Measurements from ENCODE around the gene SAMM50. TPM values are rescaled to one million over a fixed set of nuclear protein-coding genes. Genes with fewer than 3 reads are reported as not detected.

SAMM50 gene
- total and polyA plus RNA-seq, 2 donors (not counting 1 experiment from before 2014, with no cell fraction given) = 32.9 to 45.7 TPM

- H3K79me2 ChIP-seq (ENCODE audit: control insufficient read depth, insufficient read depth, low read length) = no peaks in the 10 kb centered on the region
- H3K9ac ChIP-seq (ENCODE audit: insufficient read depth, low read length) = no peak overlapping the region
- DNase-seq (ENCODE audit: low read depth in 2 of 2) = peak in 1 of 2 donors; percentile 25
- no peak for TF ChIP-seq EZH2 (IDR thresholded peaks at IDR 0.05; ENCODE audit: low read length, missing control alignments)
- TF ChIP-seq CTCF (conservative IDR thresholded peaks at IDR 0.05 in 1 of 2, IDR thresholded peaks at IDR 0.05 in 1 of 2; ENCODE audit: low read depth in 1 of 2, low read length in 2 of 2) = no peak
- H3K27ac ChIP-seq (ENCODE audit: insufficient read depth, low read length) = no peak overlapping the region
- peak overlapping the region in 2 of 4 experiments; percentile 60 to 74 for H3K4me3 ChIP-seq (replicated peaks in 1 of 4; ENCODE audit: control extremely low read depth in 1 of 4, insufficient read depth in 1 of 4, low read depth in 3 of 4, low read length in 4 of 4)
- peaks cover 7% of the 10 kb centered on the region for H3K36me3 ChIP-seq (ENCODE audit: control insufficient read depth, insufficient read depth, low read length)
- H3K9me3 ChIP-seq (ENCODE audit: control insufficient read depth, insufficient read depth, low read depth, low read length) = no peaks in the 10 kb centered on the region
- no peak overlapping the region for H3K4me2 ChIP-seq (ENCODE audit: extremely low read depth, insufficient read depth, low read length)
- H2AFZ ChIP-seq (ENCODE audit: low read length) = no peak overlapping the region
- H4K20me1 ChIP-seq (ENCODE audit: control insufficient read depth, extremely low read depth, insufficient read depth, low read length) = no peaks in the 10 kb centered on the region
- H3K27me3 ChIP-seq (ENCODE audit: control insufficient read depth, insufficient read depth, low read length) = no peaks in the 10 kb centered on the region
- H3K4me1 ChIP-seq (ENCODE audit: control insufficient read depth, extremely low read depth, insufficient read depth, low read length) = peaks cover 22% of the 10 kb centered on the region
Measured at GRCh38 chr22:43925433-43926348, 29.6 kb upstream of the SAMM50 start.

GRCh38 chr22:43926349-43926710 lies 28.9 kb upstream of the SAMM50 start:
- Histone ChIP-seq H4K20me1 (ENCODE audit: control insufficient read depth, extremely low read depth, insufficient read depth, low read length) (no peaks in the 10 kb centered on the region), H3K4me2 (ENCODE audit: extremely low read depth, insufficient read depth, low read length) (no peak overlapping the region), H3K27ac (ENCODE audit: insufficient read depth, low read length) (no peak overlapping the region), H3K4me1 (ENCODE audit: control insufficient read depth, extremely low read depth, insufficient read depth, low read length) (peaks cover 16% of the 10 kb centered on the region), H3K9me3 (ENCODE audit: control insufficient read depth, insufficient read depth, low read depth, low read length) (no peaks in the 10 kb centered on the region), H2AFZ (ENCODE audit: low read length) (no peak overlapping the region), H3K27me3 (ENCODE audit: control insufficient read depth, insufficient read depth, low read length) (no peaks in the 10 kb centered on the region), H3K4me3 (replicated peaks in 1 of 4; ENCODE audit: control extremely low read depth in 1 of 4, insufficient read depth in 1 of 4, low read depth in 3 of 4, low read length in 4 of 4) (no peak overlapping the region), H3K9ac (ENCODE audit: insufficient read depth, low read length) (no peak overlapping the region), H3K79me2 (ENCODE audit: control insufficient read depth, insufficient read depth, low read length) (no peaks in the 10 kb centered on the region), H3K36me3 (ENCODE audit: control insufficient read depth, insufficient read depth, low read length) (peaks cover 7% of the 10 kb centered on the region)
- TF ChIP-seq CTCF (conservative IDR thresholded peaks at IDR 0.05 in 1 of 2, IDR thresholded peaks at IDR 0.05 in 1 of 2; ENCODE audit: low read depth in 1 of 2, low read length in 2 of 2) (no peak), EZH2 (IDR thresholded peaks at IDR 0.05; ENCODE audit: low read length, missing control alignments) (no peak)
- DNase-seq (ENCODE audit: low read depth in 2 of 2) = peak in 1 of 2 donors; percentile 42

GRCh38 chr22:43928468-43928867 lies 26.8 kb upstream of the SAMM50 start:
- no peak overlapping the region for H3K4me3 ChIP-seq (replicated peaks in 1 of 4; ENCODE audit: control extremely low read depth in 1 of 4, insufficient read depth in 1 of 4, low read depth in 3 of 4, low read length in 4 of 4)
- no peak overlapping the region for H2AFZ ChIP-seq (ENCODE audit: low read length)
- peaks cover 7% of the 10 kb centered on the region for H3K36me3 ChIP-seq (ENCODE audit: control insufficient read depth, insufficient read depth, low read length)
- DNase-seq (ENCODE audit: low read depth in 2 of 2) = no peak
- no peak overlapping the region for H3K4me2 ChIP-seq (ENCODE audit: extremely low read depth, insufficient read depth, low read length)
- TF ChIP-seq EZH2 (IDR thresholded peaks at IDR 0.05; ENCODE audit: low read length, missing control alignments) = no peak
- TF ChIP-seq CTCF (conservative IDR thresholded peaks at IDR 0.05 in 1 of 2, IDR thresholded peaks at IDR 0.05 in 1 of 2; ENCODE audit: low read depth in 1 of 2, low read length in 2 of 2) = no peak
- H3K9me3 ChIP-seq (ENCODE audit: control insufficient read depth, insufficient read depth, low read depth, low read length) = no peaks in the 10 kb centered on the region
- no peaks in the 10 kb centered on the region for H3K27me3 ChIP-seq (ENCODE audit: control insufficient read depth, insufficient read depth, low read length)
- no peak overlapping the region for H3K27ac ChIP-seq (ENCODE audit: insufficient read depth, low read length)
- no peaks in the 10 kb centered on the region for H3K4me1 ChIP-seq (ENCODE audit: control insufficient read depth, extremely low read depth, insufficient read depth, low read length)
- no peak overlapping the region for H3K9ac ChIP-seq (ENCODE audit: insufficient read depth, low read length)
- H4K20me1 ChIP-seq (ENCODE audit: control insufficient read depth, extremely low read depth, insufficient read depth, low read length) = no peaks in the 10 kb centered on the region
- H3K79me2 ChIP-seq (ENCODE audit: control insufficient read depth, insufficient read depth, low read length) = no peaks in the 10 kb centered on the region
